Measurements from ENCODE around the gene AEBP2. TPM values are rescaled to one million over a fixed set of nuclear protein-coding genes. Genes with fewer than 3 reads are reported as not detected.

Gene AEBP2
- total and polyA plus RNA-seq, 2 of the 13 experiments (the other 11 are each of a cell fraction or from before 2014, with no cell fraction given) = 9.2 to 17.9 TPM

- no peak for TF ChIP-seq ZNF407 (CRISPR knock-in tag; IDR thresholded peaks at IDR 0.05; ENCODE audit: not compliant biosample characterization)
- no peak for TF ChIP-seq HINFP (CRISPR knock-in tag; IDR thresholded peaks at IDR 0.05; ENCODE audit: low read depth)
- no peak for TF ChIP-seq ARHGAP35 (CRISPR knock-in tag; IDR thresholded peaks at IDR 0.05; ENCODE audit: borderline replicate concordance)
Observed at GRCh38 chr12:19515179-19515578, 75.9 kb downstream of the AEBP2 start (continued).
